Measurements from ENCODE around the gene GPR32.
"Not testable (repeated sequence)": the region's sequence is repeated elsewhere in the genome, so short reads cannot be mapped to it uniquely, and the experiment has no call there.

GPR32 gene, protein sequence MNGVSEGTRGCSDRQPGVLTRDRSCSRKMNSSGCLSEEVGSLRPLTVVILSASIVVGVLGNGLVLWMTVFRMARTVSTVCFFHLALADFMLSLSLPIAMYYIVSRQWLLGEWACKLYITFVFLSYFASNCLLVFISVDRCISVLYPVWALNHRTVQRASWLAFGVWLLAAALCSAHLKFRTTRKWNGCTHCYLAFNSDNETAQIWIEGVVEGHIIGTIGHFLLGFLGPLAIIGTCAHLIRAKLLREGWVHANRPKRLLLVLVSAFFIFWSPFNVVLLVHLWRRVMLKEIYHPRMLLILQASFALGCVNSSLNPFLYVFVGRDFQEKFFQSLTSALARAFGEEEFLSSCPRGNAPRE

DNA sequence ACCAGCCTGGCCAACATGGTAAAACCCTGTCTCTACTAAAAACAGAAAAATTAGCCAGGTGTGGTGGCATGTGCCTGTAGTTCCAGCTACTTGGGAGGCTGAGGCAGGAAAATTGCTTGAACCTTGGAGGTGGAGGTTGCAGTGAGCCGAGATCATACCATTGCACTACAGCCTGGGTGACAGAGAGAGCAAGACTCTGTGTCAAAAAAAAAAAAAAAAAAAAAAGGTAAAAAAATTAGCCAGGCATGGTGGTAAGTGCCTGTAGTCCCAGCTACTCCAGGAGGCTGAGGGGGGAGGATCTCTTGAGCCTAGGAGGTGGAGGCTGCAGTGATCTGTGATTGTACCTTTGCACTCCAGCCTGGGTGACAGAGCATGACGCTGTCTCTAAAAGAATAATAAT, at the start of gene GPR32:
GPR32 (plus strand) TSS at position 301 of the 400 bp plus-strand sequence. CDS start 137 bp downstream, outside the sequence.
- in situ Hi-C loops (cut with MboI; ENCODE audit: low sequenced_read_pairs): not testable (repeated sequence)

DNA sequence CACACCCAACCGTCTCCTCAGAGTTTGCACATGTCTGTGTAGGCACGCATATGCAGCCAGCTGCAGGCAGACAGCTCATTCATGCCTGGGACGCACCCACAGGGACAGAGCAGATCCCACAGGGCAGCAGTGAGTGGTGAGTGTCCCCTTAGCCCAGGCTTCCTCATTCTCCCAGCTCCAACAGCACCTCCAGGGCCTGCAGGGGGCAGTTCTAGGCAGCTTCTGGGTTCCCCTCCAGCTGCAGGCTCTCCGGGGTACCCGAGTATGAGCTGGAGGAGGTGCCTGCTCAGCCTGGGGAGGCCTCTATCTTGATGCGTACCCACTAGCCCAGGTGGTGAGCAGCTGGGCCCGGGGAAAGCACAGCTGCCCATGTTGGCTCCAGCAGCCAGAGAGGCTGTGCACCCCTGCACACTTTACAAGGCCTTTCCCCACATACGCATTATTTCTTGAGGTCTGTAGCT, 49.3 kb upstream of the GPR32 start:
- in situ Hi-C loops (cut with MboI; ENCODE audit: low sequenced_read_pairs): no loop called here

DNA sequence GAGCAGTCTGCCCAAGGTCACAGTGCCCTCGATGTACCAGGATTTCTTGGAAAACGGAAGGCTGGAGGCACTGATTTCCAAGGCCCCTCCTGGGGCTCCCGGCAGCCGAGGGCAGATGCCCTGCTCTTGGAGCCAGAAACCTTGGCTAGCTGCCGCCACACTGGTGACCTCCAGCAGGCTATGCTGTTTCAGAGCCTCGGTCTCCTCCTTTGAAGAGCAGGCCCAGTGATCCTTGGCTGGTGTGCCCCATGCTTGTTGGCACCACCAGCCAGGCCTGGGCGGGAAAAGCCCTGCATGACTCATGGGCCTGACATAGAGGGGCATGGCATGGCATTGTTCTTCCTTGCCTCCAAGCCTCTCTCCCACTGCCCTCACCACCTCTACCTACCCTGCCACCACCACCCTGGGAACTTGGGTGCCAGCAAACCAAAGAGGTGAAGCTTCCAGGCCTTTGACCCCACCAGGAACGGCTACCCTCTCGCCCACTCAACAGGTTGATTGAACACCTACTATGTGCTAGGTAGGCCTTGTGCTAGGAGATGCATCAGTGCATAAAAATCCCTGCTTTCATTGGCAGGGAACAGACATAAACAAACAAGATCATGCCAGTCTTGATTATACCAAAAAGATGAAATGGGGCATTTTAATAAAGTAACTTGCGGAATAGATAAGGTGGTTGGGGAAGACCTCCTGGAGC, 48.7 kb upstream of the GPR32 start:
- in situ Hi-C loops (cut with MboI; ENCODE audit: low sequenced_read_pairs): no loop called here

DNA sequence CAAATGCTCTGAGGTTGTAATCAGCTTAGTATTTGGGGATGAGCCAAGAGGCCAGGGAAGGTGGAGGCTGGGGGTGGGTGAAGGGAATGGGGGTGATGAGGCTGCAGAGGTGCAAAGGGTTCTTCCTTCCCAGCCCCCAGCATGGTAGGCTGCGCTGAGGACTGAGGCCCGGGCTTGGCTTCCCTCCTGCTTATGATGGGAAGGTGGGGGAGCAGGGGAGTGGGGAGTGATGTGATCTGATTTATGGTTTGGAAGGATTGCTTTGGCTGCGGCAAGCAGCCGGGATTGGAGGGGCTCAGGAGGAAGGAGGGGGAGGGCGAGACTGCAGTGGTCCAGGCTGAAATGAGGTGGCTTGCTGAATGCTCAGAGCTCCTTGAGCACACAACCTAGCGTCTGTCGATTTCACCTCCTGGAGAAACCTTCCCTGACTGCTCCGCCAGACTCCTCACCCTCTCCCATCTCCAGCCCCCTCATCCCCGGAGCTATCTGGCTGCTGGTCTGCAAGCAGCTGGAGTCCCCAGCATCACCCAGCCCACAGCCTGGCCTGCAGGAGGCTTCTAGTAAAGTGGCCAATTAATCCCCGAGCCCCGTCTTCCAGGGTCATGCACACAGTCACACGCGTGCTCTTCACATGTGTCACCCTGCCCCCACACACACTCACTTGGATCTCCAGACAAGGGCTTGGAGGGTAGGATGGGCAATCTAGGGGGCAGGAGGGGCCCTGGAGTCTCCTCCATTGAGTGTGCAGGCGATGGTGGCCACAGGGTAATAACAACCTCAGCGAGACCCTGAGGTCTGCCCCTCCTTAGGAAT, 47.9 kb upstream of the GPR32 start:
- in situ Hi-C loops (cut with MboI; ENCODE audit: low sequenced_read_pairs): no loop called here

DNA sequence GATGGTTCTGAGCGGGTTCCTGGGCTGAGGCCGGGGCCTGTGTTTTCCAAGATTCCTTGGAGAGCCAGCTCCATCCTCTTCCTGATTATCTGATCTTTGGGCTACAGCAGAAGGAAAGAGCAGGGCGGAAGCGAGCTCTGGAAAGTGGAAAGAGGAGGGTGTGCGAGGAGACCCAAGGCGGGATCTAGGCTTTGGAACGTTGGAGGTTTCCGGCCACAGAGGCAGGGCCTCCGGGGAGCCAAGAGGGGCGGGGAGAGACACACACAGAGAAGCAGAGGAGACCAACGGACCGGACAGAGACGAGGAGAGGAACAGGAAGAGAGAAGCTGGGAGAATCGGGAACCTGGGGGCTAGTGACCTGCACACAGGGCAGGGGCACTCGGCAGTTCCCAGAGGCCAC, 47.2 kb upstream of the GPR32 start, which contains the start of gene CLEC11A:
CLEC11A (plus strand) TSS at position 296 of the 400 bp plus-strand sequence. CDS start 162 bp downstream, outside the sequence.
- in situ Hi-C loops (cut with MboI; ENCODE audit: low sequenced_read_pairs): no loop called here

DNA sequence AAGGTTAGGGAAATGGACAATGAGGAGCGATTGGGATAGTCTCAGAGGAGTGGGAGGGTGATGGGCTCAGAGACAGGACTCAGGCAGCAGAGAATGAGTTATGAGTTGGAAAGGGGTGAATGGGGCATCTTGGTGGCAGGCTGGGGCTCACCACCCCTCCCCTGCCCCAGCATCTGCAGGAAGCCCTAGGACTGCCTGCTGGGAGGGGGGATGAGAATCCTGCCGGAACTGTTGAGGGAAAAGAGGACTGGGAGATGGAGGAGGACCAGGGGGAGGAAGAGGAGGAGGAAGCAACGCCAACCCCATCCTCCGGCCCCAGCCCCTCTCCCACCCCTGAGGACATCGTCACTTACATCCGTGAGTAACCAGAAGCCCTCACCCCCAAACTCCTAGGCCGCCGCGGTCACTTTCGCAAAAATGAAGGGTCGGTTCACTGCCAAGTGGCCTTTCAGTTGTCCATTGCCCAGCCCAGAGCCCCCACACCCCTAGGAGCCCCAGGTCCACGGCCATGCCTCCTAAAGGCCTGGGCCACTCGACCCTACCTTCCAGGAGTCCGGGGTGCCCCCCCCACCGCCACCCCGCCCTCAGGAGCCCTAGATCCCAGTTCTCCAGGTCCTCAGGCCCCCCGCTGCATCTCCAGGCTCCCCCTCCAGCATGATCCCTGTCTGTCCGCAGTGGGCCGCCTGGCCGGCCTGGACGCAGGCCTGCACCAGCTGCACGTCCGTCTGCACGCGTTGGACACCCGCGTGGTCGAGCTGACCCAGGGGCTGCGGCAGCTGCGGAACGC, 46.3 kb upstream of the GPR32 start:
- in situ Hi-C loops (cut with MboI; ENCODE audit: low sequenced_read_pairs): no loop called here

DNA sequence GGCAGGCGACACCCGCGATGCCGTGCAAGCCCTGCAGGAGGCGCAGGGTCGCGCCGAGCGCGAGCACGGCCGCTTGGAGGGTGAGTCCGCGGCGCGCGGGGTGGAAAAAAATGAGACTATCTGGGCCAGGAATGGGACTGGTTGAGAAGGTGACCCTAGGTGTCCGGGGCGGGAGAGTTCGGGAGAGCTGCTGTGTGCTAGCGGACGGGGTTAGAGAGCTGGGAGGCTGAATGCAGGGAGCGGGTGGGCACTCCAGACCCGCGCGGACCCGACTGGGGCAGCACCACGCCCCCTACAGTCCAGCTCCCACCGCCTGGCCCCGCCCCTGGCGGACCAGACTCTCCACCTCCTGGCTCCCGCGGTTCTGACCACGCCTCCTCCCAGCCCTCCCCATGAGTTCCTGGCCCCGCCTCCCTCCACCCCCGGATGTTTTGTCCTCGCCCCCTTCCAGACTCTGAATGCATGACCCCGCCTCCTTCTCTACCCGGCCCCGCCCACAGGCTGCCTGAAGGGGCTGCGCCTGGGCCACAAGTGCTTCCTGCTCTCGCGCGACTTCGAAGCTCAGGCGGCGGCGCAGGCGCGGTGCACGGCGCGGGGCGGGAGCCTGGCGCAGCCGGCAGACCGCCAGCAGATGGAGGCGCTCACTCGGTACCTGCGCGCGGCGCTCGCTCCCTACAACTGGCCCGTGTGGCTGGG, 45.6 kb upstream of the GPR32 start:
- in situ Hi-C loops (cut with MboI; ENCODE audit: low sequenced_read_pairs): no loop called here

DNA sequence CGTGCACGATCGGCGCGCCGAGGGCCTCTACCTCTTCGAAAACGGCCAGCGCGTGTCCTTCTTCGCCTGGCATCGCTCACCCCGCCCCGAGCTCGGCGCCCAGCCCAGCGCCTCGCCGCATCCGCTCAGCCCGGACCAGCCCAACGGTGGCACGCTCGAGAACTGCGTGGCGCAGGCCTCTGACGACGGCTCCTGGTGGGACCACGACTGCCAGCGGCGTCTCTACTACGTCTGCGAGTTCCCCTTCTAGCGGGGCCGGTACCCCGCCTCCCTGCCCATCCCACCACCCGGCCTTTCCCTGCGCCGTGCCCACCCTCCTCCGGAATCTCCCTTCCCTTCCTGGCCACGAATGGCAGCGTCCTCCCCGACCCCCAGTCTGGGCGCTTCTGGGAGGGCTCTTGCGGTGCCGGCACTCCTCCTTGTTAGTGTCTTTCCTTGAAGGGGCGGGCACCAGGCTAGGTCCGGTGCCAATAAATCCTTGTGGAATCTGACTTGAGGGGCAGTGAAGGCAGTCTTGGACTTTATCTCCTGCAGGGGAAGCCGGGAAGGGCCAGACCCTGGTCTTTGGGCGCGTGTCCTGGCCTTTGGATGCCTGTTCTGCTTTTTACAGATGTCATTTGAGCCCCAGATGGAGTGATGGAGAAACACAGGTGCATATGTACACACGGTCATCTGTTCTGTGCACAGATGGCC, 44.9 kb upstream of the GPR32 start:
- in situ Hi-C loops (cut with MboI; ENCODE audit: low sequenced_read_pairs): no loop called here

DNA sequence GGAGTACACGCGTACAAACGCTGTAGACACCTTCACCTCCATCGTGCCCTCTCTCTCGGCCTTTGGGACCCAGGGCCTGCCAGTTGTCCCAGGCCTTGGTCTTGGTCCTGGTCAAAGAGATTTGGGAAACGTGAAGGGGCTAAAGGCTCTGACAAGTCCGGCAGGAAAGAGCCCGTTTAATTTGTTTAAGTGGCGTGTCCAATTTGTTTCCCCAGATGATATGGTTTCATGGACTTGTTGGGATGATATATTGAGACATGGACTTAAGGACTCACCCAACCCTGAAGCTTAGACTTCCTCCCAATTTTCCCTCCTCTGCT, 44.4 kb upstream of the GPR32 start:
- in situ Hi-C loops (cut with MboI; ENCODE audit: low sequenced_read_pairs): no loop called here

DNA sequence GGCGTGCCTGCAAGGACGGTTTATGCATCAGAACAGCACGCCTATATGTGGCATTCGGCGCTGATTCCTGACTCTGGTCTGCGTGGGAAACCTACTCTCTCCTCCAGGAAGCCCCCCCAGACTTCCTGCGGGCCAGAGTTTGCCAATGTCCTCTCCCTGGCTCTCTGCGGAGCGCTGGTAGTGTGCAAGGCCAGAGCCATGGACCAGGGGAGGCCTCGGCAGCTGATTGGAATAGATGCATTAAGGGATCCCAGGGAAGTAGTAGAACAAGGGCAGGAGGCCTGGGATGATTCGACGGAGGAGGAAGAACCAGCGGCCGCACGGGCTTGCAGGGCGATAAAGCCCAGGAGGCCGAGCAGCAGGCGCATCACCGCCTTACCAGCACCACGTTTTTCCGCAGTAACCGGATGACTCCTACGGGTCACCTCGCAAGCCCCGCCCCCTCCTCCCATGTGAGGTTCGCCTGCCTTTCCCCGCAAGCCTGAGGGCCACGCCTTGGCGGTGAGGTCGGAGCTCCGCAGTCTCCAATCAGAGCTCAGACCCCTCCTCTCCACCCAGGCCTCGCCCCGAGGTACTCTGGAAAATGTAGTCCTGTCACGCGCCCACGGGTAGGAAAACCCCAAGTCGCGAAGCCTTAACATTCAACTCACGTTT, 42.1 kb upstream of the GPR32 start:
- in situ Hi-C loops (cut with MboI; ENCODE audit: low sequenced_read_pairs): no loop called here

DNA sequence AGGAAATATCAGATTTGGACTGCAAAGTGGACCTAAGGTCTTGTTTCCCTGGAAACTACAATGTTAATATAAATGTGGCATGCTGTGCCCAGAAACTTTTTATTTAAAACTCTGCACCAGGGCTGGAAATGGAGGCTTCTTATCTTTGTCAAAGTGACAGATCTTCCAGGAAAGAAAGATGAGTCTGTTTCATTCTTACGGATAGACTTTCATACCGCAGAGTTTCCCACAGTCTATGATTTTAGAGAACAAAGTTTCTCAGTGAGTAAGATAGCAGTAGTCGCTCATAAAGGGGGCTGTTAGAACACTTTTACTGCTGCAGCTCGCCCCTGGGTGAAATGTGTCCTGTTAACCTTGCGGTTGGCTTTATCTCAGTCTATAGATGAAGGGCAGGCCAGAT, 40.4 kb upstream of the GPR32 start:
- in situ Hi-C loops (cut with MboI; ENCODE audit: low sequenced_read_pairs): no loop called here

DNA sequence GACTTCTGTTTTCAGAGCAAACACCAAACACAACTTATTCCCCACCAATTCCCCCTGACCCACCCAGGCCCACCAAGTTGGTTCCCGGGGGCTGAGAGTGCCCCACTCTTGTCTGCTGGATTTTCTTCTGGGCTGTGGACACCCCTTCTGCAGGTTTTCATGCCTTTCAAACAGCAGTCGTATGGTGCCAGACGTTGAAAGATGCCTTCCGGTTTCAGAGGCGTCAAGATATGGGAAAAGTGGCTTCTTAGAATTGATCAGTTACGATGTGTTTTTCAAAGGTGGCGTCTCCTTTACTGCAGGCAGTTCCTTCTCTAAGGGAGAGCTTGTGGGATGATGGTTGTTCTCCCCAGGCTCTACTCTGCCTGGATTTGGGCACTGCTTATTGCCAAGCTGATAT, 34.4 kb upstream of the GPR32 start:
- in situ Hi-C loops (cut with MboI; ENCODE audit: low sequenced_read_pairs): no loop called here

DNA sequence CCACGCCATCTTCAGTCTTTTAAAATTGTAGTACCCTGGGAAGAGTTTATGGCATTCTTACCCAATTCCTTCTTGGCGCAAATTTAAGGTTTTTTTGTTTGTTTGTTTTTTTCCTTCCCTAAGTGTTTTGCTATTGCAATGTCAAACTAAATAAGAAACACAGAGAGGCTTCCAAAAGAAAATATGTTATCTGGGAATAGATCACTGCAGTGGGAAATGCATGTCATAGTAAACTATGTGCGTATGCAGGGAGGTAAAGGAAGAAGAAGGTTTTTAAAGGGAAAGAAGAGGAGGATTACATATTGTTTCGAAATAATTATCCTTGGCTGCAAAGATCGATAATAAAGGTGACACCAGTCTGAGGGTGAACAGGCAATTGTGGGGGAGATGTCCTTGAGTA, 33.9 kb upstream of the GPR32 start:
- in situ Hi-C loops (cut with MboI; ENCODE audit: low sequenced_read_pairs): no loop called here

DNA sequence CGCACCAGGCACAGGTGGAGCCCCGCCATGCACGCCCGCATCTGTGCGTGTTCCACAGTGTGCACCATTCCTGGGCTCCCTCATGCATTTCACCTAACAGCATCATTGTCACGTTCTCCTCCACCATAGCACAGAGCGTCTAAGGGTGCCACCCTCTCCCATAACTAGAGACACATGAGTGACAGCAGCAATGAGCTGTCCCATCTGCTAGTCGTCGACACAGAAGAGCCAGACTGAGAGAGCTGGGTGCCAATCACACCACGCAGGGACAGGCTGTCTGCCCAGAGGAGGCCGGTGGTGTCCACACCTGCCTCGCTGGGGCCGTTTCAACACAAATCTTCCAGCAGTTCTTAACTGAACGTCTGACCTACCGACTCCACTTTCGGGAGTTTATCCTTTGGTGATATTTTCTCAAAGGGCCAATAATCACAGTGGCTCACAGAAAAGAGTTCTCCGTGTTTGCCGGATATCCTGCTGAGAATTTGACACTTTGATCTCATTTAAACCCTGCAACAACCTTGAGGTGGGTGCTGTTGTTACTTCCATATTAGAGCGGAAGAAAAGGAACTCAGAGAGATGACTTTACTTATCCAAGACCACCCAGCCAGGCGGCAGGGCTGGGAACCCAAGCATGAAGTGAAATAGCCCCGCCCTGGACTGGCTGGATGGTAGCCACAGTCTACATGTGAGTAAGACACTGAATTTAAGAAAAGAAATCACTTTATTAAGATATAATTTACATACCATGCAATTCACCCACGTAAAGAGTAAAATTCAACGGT, 30.9 kb upstream of the GPR32 start:
- in situ Hi-C loops (cut with MboI; ENCODE audit: low sequenced_read_pairs): no loop called here

DNA sequence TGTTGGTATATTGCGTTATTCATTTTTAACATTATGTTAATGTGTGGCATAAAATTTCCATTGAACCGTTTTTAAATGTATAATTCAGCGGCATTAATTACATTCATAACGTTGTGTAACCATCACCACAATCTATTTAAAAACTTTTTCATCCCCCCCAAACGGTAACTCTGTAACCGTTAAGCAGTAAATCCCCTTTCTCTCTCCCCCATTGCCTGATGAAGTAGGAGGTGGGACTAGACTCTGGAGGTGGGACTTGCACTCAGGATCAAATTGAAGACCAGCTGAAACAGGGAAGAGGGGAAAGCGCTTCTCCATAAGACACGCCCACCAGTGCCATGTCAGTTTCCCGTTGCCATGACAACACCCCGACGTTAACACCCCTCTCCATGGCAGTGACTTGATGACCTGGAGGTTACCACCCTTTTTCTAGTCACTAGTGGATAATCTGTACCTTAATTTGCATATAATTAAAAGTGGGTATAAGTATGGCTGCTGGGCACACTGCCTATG, 30.3 kb upstream of the GPR32 start:
- in situ Hi-C loops (cut with MboI; ENCODE audit: low sequenced_read_pairs): no loop called here

DNA sequence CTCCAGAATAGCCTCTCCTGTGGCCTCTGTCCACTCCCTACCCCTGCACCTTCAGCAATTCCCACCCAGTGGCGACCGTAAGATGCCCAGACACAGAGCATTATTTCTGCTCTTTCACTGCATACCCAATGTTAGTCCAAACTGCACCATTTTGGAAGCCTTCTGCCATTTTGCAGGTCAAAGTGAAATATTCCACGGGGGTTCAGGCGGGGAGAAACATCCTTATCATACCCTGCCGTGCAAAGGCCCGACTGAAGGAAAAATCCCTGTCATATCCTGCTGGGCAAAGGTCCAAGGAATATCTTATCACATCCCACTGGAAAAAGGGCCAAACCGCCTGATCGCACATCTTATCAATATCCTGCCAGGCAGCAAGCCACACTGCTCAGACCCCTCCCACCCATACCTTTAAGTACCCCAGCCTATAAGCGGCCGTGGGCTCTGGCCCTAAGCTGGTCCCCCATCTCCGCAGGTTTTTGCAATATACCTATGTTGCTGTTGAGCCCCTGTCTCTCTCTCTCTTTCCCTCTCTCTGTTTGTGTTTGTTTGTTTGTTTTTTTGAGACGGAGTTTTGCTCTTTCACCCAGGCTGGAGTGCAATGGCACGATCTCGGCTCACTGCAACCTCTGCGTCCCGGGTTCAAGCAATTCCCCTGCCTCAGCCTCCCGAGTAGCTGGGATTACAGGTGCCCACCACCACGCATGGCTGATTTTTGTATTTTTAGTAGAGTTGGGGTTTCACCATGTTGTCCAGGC, 28.9 kb upstream of the GPR32 start:
- in situ Hi-C loops (cut with MboI; ENCODE audit: low sequenced_read_pairs): no loop called here

DNA sequence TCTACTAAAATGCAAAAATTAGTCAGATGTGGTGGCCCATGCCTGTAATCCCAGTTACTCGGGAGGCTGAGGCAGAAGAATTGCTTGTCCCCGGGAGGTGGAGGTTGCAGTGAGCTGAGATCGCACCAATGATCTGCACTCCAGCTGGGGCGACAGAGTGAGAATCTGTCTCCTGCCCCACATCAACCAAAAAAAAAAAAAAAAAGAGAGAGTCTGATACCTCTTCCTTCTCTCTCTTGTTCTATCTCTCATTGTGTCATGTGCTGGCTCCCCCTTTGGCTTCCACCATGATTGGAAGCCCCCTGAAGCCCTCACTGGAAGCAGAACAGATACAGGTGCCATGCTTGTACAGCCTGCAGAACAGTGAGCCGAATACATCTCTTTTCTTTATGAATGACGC, 26.7 kb upstream of the GPR32 start:
- in situ Hi-C loops (cut with MboI; ENCODE audit: low sequenced_read_pairs): no loop called here

Data from HL-60/S4 treated with phorbol 12-myristate 13-acetate at 8.2 ng/mL for 4 days and 3 days (cell line).